SK-N-SH (cell line): ENCODE measurements around the gene TM2D3. TPM values are rescaled to one million over a fixed set of nuclear protein-coding genes. Genes with fewer than 3 reads are reported as not detected.

Experiments
- CTCF ChIA-PET: fragments of 300-600, 350-600 bp; formaldehyde crosslinking; extraction: SDS; loops from one replicate; lab custom pipeline; 2021; lab: Yijun Ruan, JAX
- POLR2A ChIA-PET: fragments of 350-600 bp; sonication (Branson Sonifier 250); formaldehyde crosslinking; extraction: SDS; loops from one replicate; lab custom pipeline; 2020; ENCODE audit warnings: antibody characterized with exemption, inconsistent platforms; lab: Yijun Ruan, JAX
- DNase-seq: peaks from one replicate; pipeline ENCODE4 v3.0.0; 2012
- H2AFZ ChIP-seq: fragments of 200-600 bp; sonication (generic); 2 replicates; pipeline ENCODE4 v1.8.1; 2016; ENCODE audit warnings: antibody characterized with exemption, mild to moderate bottlenecking, low read depth
- H3F3A ChIP-seq: fragments of 200-600 bp; sonication (generic); replicated peaks from 2 replicates; pipeline ENCODE3; 2016; ENCODE audit warnings: antibody characterized with exemption, mild to moderate bottlenecking; ENCODE audit not compliant: insufficient read depth
- H3K27ac ChIP-seq, 2 experiments: fragments of 200-500 bp in 1 of 2; fragments of 200-600 bp in 1 of 2; sonication (Bioruptor generic) in 1 of 2; sonication (generic), shearing (Covaris generic) in 1 of 2; 2 replicates each; pipeline versions ENCODE4 v1.5.1 to v1.6.1; 2014 to 2016; ENCODE audit warnings: low read depth in 2 of 2, inconsistent platforms in 1 of 2, low read length in 1 of 2, mild to moderate bottlenecking in 1 of 2, mixed read lengths in 1 of 2
- H3K27me3 ChIP-seq: fragments of 200-600 bp; sonication (generic), shearing (Covaris generic); 2 replicates; pipeline ENCODE4 v1.6.1; 2016; ENCODE audit warnings: mixed run types; ENCODE audit not compliant: insufficient read depth
- H3K36me3 ChIP-seq, 2 experiments: fragments of 200-500 bp in 1 of 2; fragments of 200-600 bp in 1 of 2; sonication (Bioruptor generic) in 1 of 2; sonication (generic) in 1 of 2; replicated peaks in 1 of 2; 2 replicates each; pipeline versions ENCODE3 to v1.5.1; 2014 to 2016; ENCODE audit warnings: low read length in 1 of 2, mild to moderate bottlenecking in 1 of 2; ENCODE audit not compliant: insufficient read depth in 2 of 2, control insufficient read depth in 1 of 2
- H3K4me1 ChIP-seq, 2 experiments: fragments of 200-500 bp in 1 of 2; fragments of 200-600 bp in 1 of 2; sonication (Bioruptor generic) in 1 of 2; sonication (generic), shearing (Covaris generic) in 1 of 2; 2 replicates each; pipeline versions ENCODE4 v1.5.1 to v1.6.1; 2014 to 2016; ENCODE audit warnings: low read depth in 1 of 2, low read length in 1 of 2, mixed run types in 1 of 2; ENCODE audit not compliant: insufficient read depth in 2 of 2, control insufficient read depth in 1 of 2
- H3K4me2 ChIP-seq: fragments of 200-600 bp; sonication (generic), shearing (Covaris generic); 2 replicates; pipeline ENCODE4 v1.6.1; 2017; ENCODE audit warnings: mixed run types
- H3K4me3 ChIP-seq, 2 experiments: fragments of 200-500 bp in 1 of 2; fragments of 200-600 bp in 1 of 2; sonication (Bioruptor generic) in 1 of 2; sonication (generic), shearing (Covaris generic) in 1 of 2; 2 replicates each; pipeline versions ENCODE4 v1.5.1 to v1.8.1; 2014 to 2016; ENCODE audit warnings: low read depth in 2 of 2, inconsistent platforms in 1 of 2, low read length in 1 of 2, mild to moderate bottlenecking in 1 of 2, mixed read lengths in 1 of 2, moderate library complexity in 1 of 2
- H3K79me2 ChIP-seq: fragments of 200-600 bp; sonication (generic); 2 replicates; pipeline ENCODE4 v1.8.1; 2017; ENCODE audit warnings: mild to moderate bottlenecking; ENCODE audit not compliant: insufficient read depth
- H3K9ac ChIP-seq: fragments of 200-600 bp; sonication (generic); 2 replicates; pipeline ENCODE4 v1.6.1; 2017; ENCODE audit warnings: mixed run types
- H3K9me2 ChIP-seq: fragments of 200-600 bp; sonication (generic); 2 replicates; pipeline ENCODE4 v1.6.1; 2017; ENCODE audit warnings: mixed run types
- H3K9me3 ChIP-seq: fragments of 200-600 bp; sonication (generic); 2 replicates; pipeline ENCODE4 v1.6.1; 2017; ENCODE audit warnings: mixed run types, mild to moderate bottlenecking, moderate library complexity
- H4K20me1 ChIP-seq: fragments of 200-600 bp; sonication (generic); 2 replicates; pipeline ENCODE4 v1.6.1; 2017; ENCODE audit warnings: mild to moderate bottlenecking, mixed run types; ENCODE audit not compliant: insufficient read depth
- ELF1 ChIP-seq: IDR thresholded peaks from 2 replicates; pipeline ENCODE4 v1.4.0; 2012
- EZH2phosphoT487 ChIP-seq: fragments of 200-600 bp; sonication (generic); IDR thresholded peaks from 2 replicates; pipeline ENCODE4 v1.6.1; 2017; ENCODE audit warnings: low read depth, mixed run types, mild to moderate bottlenecking, antibody characterized with exemption, moderate library complexity, borderline replicate concordance
- FOSL2 ChIP-seq: IDR thresholded peaks from 2 replicates; pipeline ENCODE4 v1.4.0; 2012; ENCODE audit warnings: low read depth, mild to moderate bottlenecking, moderate library complexity, borderline replicate concordance
- GABPA ChIP-seq: IDR thresholded peaks from 2 replicates; pipeline ENCODE4 v1.4.0; 2012; ENCODE audit warnings: low read depth, mild to moderate bottlenecking
- GATA2 ChIP-seq: sonication (generic); formaldehyde crosslinking; IDR thresholded peaks from 2 replicates; pipeline ENCODE4 v1.5.0; 2020; ENCODE audit warnings: mild to moderate bottlenecking, missing genetic modification reagents
- IRF3 ChIP-seq: fragments of 150-350 bp; IDR thresholded peaks from 2 replicates; pipeline ENCODE4 v1.6.1; 2016; ENCODE audit warnings: mild to moderate bottlenecking, low read depth, low read length
- JUND ChIP-seq: IDR thresholded peaks from 2 replicates; pipeline ENCODE4 v1.4.0; 2012
- MEF2A ChIP-seq: IDR thresholded peaks from 2 replicates; pipeline ENCODE4 v1.4.0; 2012; ENCODE audit warnings: low read depth, borderline replicate concordance
- NFIC ChIP-seq: IDR thresholded peaks from 2 replicates; pipeline ENCODE4 v1.4.0; 2012; ENCODE audit warnings: borderline replicate concordance
- PBX3 ChIP-seq: IDR thresholded peaks from 2 replicates; pipeline ENCODE4; 2012
- POLR2AphosphoS5 ChIP-seq: IDR thresholded peaks from 2 replicates; pipeline ENCODE4 v1.6.1; 2012; ENCODE audit warnings: low read depth, low read length
- RAD21 ChIP-seq: IDR thresholded peaks from 2 replicates; pipeline ENCODE4 v1.6.1; 2012; ENCODE audit warnings: mild to moderate bottlenecking, low read length
- RCOR1 ChIP-seq: fragments of 150-350 bp; IDR thresholded peaks from 2 replicates; pipeline ENCODE4 v1.6.1; 2017; ENCODE audit warnings: antibody characterized with exemption, low read length
- RFX5 ChIP-seq: IDR thresholded peaks from 2 replicates; pipeline ENCODE4 v1.6.1; 2012; ENCODE audit warnings: mild to moderate bottlenecking, improper control_type of control experiment, low read length
- TAF1 ChIP-seq: IDR thresholded peaks from 2 replicates; pipeline ENCODE4 v1.6.1; 2012; ENCODE audit warnings: low read depth, mild to moderate bottlenecking, low read length, moderate library complexity, borderline replicate concordance
- USF1 ChIP-seq: IDR thresholded peaks from 2 replicates; pipeline ENCODE4 v1.4.0; 2012; ENCODE audit warnings: low read depth, borderline replicate concordance
- YY1 ChIP-seq: IDR thresholded peaks from 2 replicates; pipeline ENCODE4 v1.4.0; 2012; ENCODE audit warnings: low read depth, mild to moderate bottlenecking
- ZBTB33 ChIP-seq: IDR thresholded peaks from 2 replicates; pipeline ENCODE4 v1.4.0; 2012; ENCODE audit warnings: low read depth, borderline replicate concordance
- WGBS: methylation state at CpG from one replicate; pipeline ENCODE4 v1.1.6; 2017; ENCODE audit warnings: low lambda C conversion rate; 5-methylcytosine and 5-hydroxymethylcytosine counted together
- polyA plus RNA-seq, 3 experiments: library from polyadenylated mRNA; depleted of rRNA; stranded (reverse); fragments of >200 nt; gene quantifications; 2 replicates each; pipeline ENCODE4 v1.2.3, GENCODE V29; 2012

The TM2D3 gene
- polyA plus RNA-seq, 1 of the 3 experiments (the other 2 are of a cell fraction): 73.3 TPM

- H3K27ac ChIP-seq: no peak overlapping the region
- H3K9me2 ChIP-seq: no peaks in the 10 kb centered on the region
- no peak overlapping the region for H3K4me2 ChIP-seq
- peaks cover 5% of the 10 kb centered on the region for H3F3A ChIP-seq
- no peaks in the 10 kb centered on the region for H4K20me1 ChIP-seq
- TF ChIP-seq TAF1 (no peak), GABPA (no peak), JUND (no peak), NFIC (no peak), POLR2AphosphoS5 (no peak), MEF2A (no peak), EZH2phosphoT487 (no peak), PBX3 (no peak), RFX5 (no peak), FOSL2 (no peak), ELF1 (no peak), ZBTB33 (no peak), RAD21 (no peak), YY1 (no peak), USF1 (no peak), GATA2 (CRISPR knock-in tag) (no peak), IRF3 (no peak), RCOR1 (no peak)
- TF ChIP-seq, all 33 proteins: peak for 0
- H3K4me3 ChIP-seq: no peak overlapping the region
- no peaks in the 10 kb centered on the region for H3K27me3 ChIP-seq
- ChIA-PET CTCF (interaction anchor here (1.4 kb wide), 1 partner anchor 13 kb away, joined by 3 read pairs; no protein-coding TSS in a partner anchor), POLR2A (no interaction called here)
- WGBS: 96% methylated on average over 3 of the region's 3 CpGs
- H3K36me3 ChIP-seq: peaks cover 38 to 52% of the 10 kb centered on the region in 2 experiments
- H3K4me1 ChIP-seq: no peaks in the 10 kb centered on the region; a peak in 1 of 4 replicates
- H3K9me3 ChIP-seq: no peaks in the 10 kb centered on the region
- no peak overlapping the region for H3K9ac ChIP-seq
- no peaks in the 10 kb centered on the region for H3K79me2 ChIP-seq
- no peak for DNase-seq
- no peak overlapping the region for H2AFZ ChIP-seq
These were observed 17.6 kb upstream of the TM2D3 start for GRCh38 chr15:101669744-101670143.
